H9 (cell line): ENCODE data around the gene IL12RB2. TPM values are rescaled to one million over a fixed set of nuclear protein-coding genes. Genes with fewer than 3 reads are reported as not detected.

Experiments
- DNase-seq: peaks from one replicate; pipeline ENCODE4 v3.0.0-alpha.2; 2017
- H2AFZ ChIP-seq: one replicate; pipeline ENCODE4 v1.6.1; 2013; ENCODE audit warnings: mild to moderate bottlenecking, low read length, control low read depth, moderate library complexity
- H2AK5ac ChIP-seq: 2 replicates; pipeline ENCODE4 v1.6.1; 2013; ENCODE audit warnings: low read length, control low read depth, mixed read lengths; ENCODE audit not compliant: insufficient read length
- H2BK120ac ChIP-seq: one replicate; pipeline ENCODE4 v1.6.1; 2013; ENCODE audit warnings: low read depth, mild to moderate bottlenecking, low read length, control low read depth, inconsistent platforms; ENCODE audit not compliant: poor library complexity, severe bottlenecking
- H2BK12ac ChIP-seq: 2 replicates; pipeline ENCODE4 v1.6.1; 2013; ENCODE audit warnings: low read length, control low read depth, mixed read lengths, low read depth; ENCODE audit not compliant: insufficient read length
- H2BK15ac ChIP-seq: 2 replicates; pipeline ENCODE4 v1.6.1; 2013; ENCODE audit warnings: low read depth, low read length, control low read depth
- H2BK20ac ChIP-seq: one replicate; pipeline ENCODE4 v1.6.1; 2013; ENCODE audit warnings: low read depth, mild to moderate bottlenecking, low read length, control low read depth, inconsistent platforms; ENCODE audit not compliant: poor library complexity, severe bottlenecking
- H2BK5ac ChIP-seq: 2 replicates; pipeline ENCODE4 v1.6.1; 2013; ENCODE audit warnings: low read length, control low read depth, mixed read lengths; ENCODE audit not compliant: insufficient read length
- H3K14ac ChIP-seq: 2 replicates; pipeline ENCODE4 v1.6.1; 2013; ENCODE audit warnings: low read length, control low read depth; ENCODE audit not compliant: insufficient read depth
- H3K18ac ChIP-seq: 2 replicates; pipeline ENCODE4 v1.6.1; 2013; ENCODE audit warnings: low read depth, mild to moderate bottlenecking, mixed read lengths, low read length, control low read depth; ENCODE audit not compliant: insufficient read length
- H3K23ac ChIP-seq: 2 replicates; pipeline ENCODE4 v1.6.1; 2013; ENCODE audit warnings: low read length, control low read depth, mixed read lengths, low read depth; ENCODE audit not compliant: insufficient read length
- H3K23me2 ChIP-seq: 2 replicates; pipeline ENCODE4 v1.6.1; 2013; ENCODE audit warnings: low read depth, mild to moderate bottlenecking, mixed read lengths, low read length, control low read depth; ENCODE audit not compliant: insufficient read length, poor library complexity, severe bottlenecking
- H3K27ac ChIP-seq: 2 replicates; pipeline ENCODE4 v1.5.1; 2013; ENCODE audit warnings: low read length, control low read depth, mixed read lengths, low read depth; ENCODE audit not compliant: insufficient read length
- H3K27me3 ChIP-seq: 2 replicates; pipeline ENCODE4 v1.6.1; 2013; ENCODE audit warnings: low read length, control low read depth, inconsistent platforms; ENCODE audit not compliant: insufficient read depth
- H3K4ac ChIP-seq: 2 replicates; pipeline ENCODE4 v1.6.1; 2013; ENCODE audit warnings: low read depth, mild to moderate bottlenecking, control low read depth, inconsistent platforms, low read length, moderate library complexity
- H3K4me1 ChIP-seq: 2 replicates; pipeline ENCODE4 v1.6.1; 2013; ENCODE audit warnings: low read length, control low read depth, inconsistent platforms; ENCODE audit not compliant: insufficient read depth
- H3K4me2 ChIP-seq: 2 replicates; pipeline ENCODE4 v1.6.1; 2013; ENCODE audit warnings: low read length, control low read depth, mixed read lengths; ENCODE audit not compliant: insufficient read length, insufficient read depth
- H3K56ac ChIP-seq: 2 replicates; pipeline ENCODE4 v1.6.1; 2013; ENCODE audit warnings: low read depth, mild to moderate bottlenecking, mixed read lengths, low read length, control low read depth; ENCODE audit not compliant: insufficient read length
- H3K79me1 ChIP-seq: 2 replicates; pipeline ENCODE4 v1.6.1; 2013; ENCODE audit warnings: low read depth, mild to moderate bottlenecking, moderate library complexity, low read length, control low read depth, inconsistent platforms; ENCODE audit not compliant: insufficient read depth, poor library complexity, severe bottlenecking
- H3K79me2 ChIP-seq: 2 replicates; pipeline ENCODE4 v1.6.1; 2013; ENCODE audit warnings: low read length, control low read depth, inconsistent platforms; ENCODE audit not compliant: insufficient read depth
- H3K9ac ChIP-seq: 2 replicates; pipeline ENCODE4 v1.6.1; 2013; ENCODE audit warnings: low read length, control low read depth, mixed read lengths; ENCODE audit not compliant: insufficient read length; ENCODE audit errors: extremely low read depth
- H3K9me3 ChIP-seq: one replicate; pipeline ENCODE4 v1.6.1; 2013; ENCODE audit warnings: low read depth, low read length, inconsistent platforms; ENCODE audit not compliant: control insufficient read depth
- H3T11ph ChIP-seq: one replicate; pipeline ENCODE4 v1.6.1; 2013; ENCODE audit warnings: mild to moderate bottlenecking, low read length, control low read depth, inconsistent platforms
- H4K20me1 ChIP-seq: one replicate; pipeline ENCODE4 v1.6.1; 2013; ENCODE audit not compliant: control insufficient read depth, insufficient read length, insufficient read depth
- H4K5ac ChIP-seq: 2 replicates; pipeline ENCODE4 v1.6.1; 2013; ENCODE audit warnings: low read depth, mild to moderate bottlenecking, mixed read lengths, low read length, control low read depth; ENCODE audit not compliant: insufficient read length
- H4K8ac ChIP-seq: replicated peaks from 2 replicates; pipeline ENCODE4 v1.6.1; 2013; ENCODE audit warnings: low read length, control low read depth, mixed read lengths, low read depth; ENCODE audit not compliant: insufficient read length
- H4K91ac ChIP-seq: 2 replicates; pipeline ENCODE4 v1.6.1; 2013; ENCODE audit warnings: low read depth, mild to moderate bottlenecking, moderate library complexity, mixed read lengths, low read length, control low read depth; ENCODE audit not compliant: insufficient read length
- H3K27ac Mint-ChIP-seq, 3 experiments: 2 replicates in 2 of 3; 3 replicates in 1 of 3; pipeline ENCODE4 v1.8.0; 2020 to 2021; ENCODE audit warnings: mixed read lengths in 3 of 3, mild to moderate bottlenecking in 1 of 3, moderate library complexity in 1 of 3
- H3K27me3 Mint-ChIP-seq: 2 replicates; pipeline ENCODE4 v1.8.0; 2021; ENCODE audit warnings: low read depth, mild to moderate bottlenecking, moderate library complexity, mixed read lengths
- H3K36me3 Mint-ChIP-seq, 3 experiments: 2 replicates in 2 of 3; 3 replicates in 1 of 3; pipeline ENCODE4 v1.8.0; 2020 to 2021; ENCODE audit warnings: low read depth in 3 of 3, mixed read lengths in 3 of 3; ENCODE audit not compliant: insufficient read depth in 1 of 3
- H3K4me1 Mint-ChIP-seq, 2 experiments: 2 replicates each; pipeline ENCODE4 v1.8.0; 2020; ENCODE audit warnings: mixed read lengths in 2 of 2
- H3K4me3 Mint-ChIP-seq, 2 experiments: 2 replicates in 1 of 2; 3 replicates in 1 of 2; pipeline ENCODE4 v1.8.0; 2020 to 2021; ENCODE audit warnings: mild to moderate bottlenecking in 2 of 2, mixed read lengths in 2 of 2, moderate library complexity in 1 of 2
- H3K9me3 Mint-ChIP-seq, 2 experiments: 2 replicates in 1 of 2; 3 replicates in 1 of 2; pipeline ENCODE4 v1.8.0; 2020; ENCODE audit warnings: mild to moderate bottlenecking in 2 of 2, mixed read lengths in 2 of 2, moderate library complexity in 1 of 2
- WGBS: extraction: QIAGEN DNeasy Blood & Tissue Kit; methylation state at CpG from one replicate; pipeline ENCODE4 v1.1.7; 2013; ENCODE audit warnings: missing lambda C conversion rate, low lambda C conversion rate, mixed read lengths; ENCODE audit not compliant: insufficient read length; ENCODE audit errors: extremely low coverage; 5-methylcytosine and 5-hydroxymethylcytosine counted together
- total RNA-seq: library from RNA; stranded (reverse); gene quantifications from 2 replicates; pipeline ENCODE4 v1.2.1, GENCODE V29; 2021
- TF ChIP-seq, protein P1 (sequence below): fragments of 200-600 bp; sonication (generic); conservative IDR thresholded peaks from 3 replicates; pipeline ENCODE4 v1.8.0; 2021; ENCODE audit warnings: antibody characterized with exemption, mild to moderate bottlenecking

The IL12RB2 gene
- total RNA-seq, 1 experiment from 2014 or later = 0.77 TPM

DNA sequence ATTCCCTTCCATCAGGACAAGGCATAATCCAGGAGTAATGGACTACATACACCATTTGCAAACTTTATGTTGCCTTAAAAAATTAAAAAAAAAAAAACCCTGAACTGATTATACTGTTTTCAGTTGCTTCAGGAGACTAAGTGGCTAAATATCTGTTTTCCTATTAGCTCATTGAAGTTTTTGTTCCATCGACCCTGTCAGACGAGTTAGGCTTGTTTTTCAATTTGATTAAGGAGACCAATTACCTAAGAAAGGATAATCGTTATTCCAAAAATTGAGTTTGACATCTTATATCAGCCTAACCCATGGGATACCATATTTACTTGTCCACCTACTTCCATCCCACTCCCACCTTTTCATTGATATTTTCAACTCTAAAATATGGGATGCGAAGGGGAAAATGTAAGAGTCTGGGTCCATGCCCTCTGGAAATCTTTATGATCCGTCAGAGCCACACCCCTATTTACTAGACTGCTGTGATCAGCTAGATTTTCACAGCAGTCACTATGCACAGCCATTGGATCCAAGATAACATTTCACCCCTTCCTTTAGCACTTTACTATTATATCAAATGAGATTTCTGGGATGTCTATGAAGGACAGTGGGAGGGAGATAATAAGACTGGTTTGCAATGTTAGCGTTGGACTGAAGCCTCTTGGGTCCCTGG, 41.0 kb downstream of the IL12RB2 start:
- H3K4ac ChIP-seq = no peak overlapping the region
- H4K5ac ChIP-seq = no peak overlapping the region
- no peak overlapping the region for H3K4me3 Mint-ChIP-seq
- H4K91ac ChIP-seq = no peak overlapping the region
- H3K18ac ChIP-seq = no peak overlapping the region
- no peak overlapping the region for H2BK120ac ChIP-seq
- no peak overlapping the region for H3K14ac ChIP-seq
- H2BK5ac ChIP-seq = no peak overlapping the region
- no peak overlapping the region for H3T11ph ChIP-seq
- no CpG with 5 or more reads among the region's 6 CpGs for WGBS
- H3K4me2 ChIP-seq = no peak overlapping the region
- H2AK5ac ChIP-seq = no peak overlapping the region
- no peaks in the 10 kb centered on the region; the same call in 1 of the 2 replicates for H3K4me1 ChIP-seq
- no peaks in the 10 kb centered on the region for H3K79me1 ChIP-seq
- H2BK15ac ChIP-seq = no peak overlapping the region
- H3K27me3 Mint-ChIP-seq = peaks cover 19% of the 10 kb centered on the region
- no peak overlapping the region for H2AFZ ChIP-seq
- TF ChIP-seq, protein P1, sequence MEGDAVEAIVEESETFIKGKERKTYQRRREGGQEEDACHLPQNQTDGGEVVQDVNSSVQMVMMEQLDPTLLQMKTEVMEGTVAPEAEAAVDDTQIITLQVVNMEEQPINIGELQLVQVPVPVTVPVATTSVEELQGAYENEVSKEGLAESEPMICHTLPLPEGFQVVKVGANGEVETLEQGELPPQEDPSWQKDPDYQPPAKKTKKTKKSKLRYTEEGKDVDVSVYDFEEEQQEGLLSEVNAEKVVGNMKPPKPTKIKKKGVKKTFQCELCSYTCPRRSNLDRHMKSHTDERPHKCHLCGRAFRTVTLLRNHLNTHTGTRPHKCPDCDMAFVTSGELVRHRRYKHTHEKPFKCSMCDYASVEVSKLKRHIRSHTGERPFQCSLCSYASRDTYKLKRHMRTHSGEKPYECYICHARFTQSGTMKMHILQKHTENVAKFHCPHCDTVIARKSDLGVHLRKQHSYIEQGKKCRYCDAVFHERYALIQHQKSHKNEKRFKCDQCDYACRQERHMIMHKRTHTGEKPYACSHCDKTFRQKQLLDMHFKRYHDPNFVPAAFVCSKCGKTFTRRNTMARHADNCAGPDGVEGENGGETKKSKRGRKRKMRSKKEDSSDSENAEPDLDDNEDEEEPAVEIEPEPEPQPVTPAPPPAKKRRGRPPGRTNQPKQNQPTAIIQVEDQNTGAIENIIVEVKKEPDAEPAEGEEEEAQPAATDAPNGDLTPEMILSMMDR = no peak
- H3K9me3 Mint-ChIP-seq = no peaks in the 10 kb centered on the region
- peak overlapping the region in 1 of 3 experiments; percentile 55; a peak in 1 of 7 replicates for H3K27ac Mint-ChIP-seq
- no peaks in the 10 kb centered on the region for H3K9me3 ChIP-seq
- no peak overlapping the region for H2BK12ac ChIP-seq
- H3K36me3 Mint-ChIP-seq = no peaks in the 10 kb centered on the region
- H2BK20ac ChIP-seq = no peak overlapping the region
- no peak overlapping the region for H3K56ac ChIP-seq
- H3K23ac ChIP-seq = no peak overlapping the region
- no peak overlapping the region for H4K8ac ChIP-seq
- H3K23me2 ChIP-seq = no peaks in the 10 kb centered on the region
- H3K79me2 ChIP-seq = no peaks in the 10 kb centered on the region
- peaks cover 19 to 22% of the 10 kb centered on the region in 2 experiments for H3K4me1 Mint-ChIP-seq
- DNase-seq = no peak
- H3K27me3 ChIP-seq = no peaks in the 10 kb centered on the region
- H3K27ac ChIP-seq = no peak overlapping the region
- no peaks in the 10 kb centered on the region for H4K20me1 ChIP-seq
- H3K9ac ChIP-seq = no peak overlapping the region
